VCaP (cell line): ENCODE data around the gene RER1.

Source experiments
- H3K27ac ChIP-seq: fragments of 450-650 bp; 2 replicates; pipeline ENCODE4 v1.5.1; 2017
- TF ChIP-seq, protein P1 (sequence below): fragments of 450-650 bp; conservative IDR thresholded peaks from 2 replicates; pipeline ENCODE4 v1.5.1; 2017; ENCODE audit warnings: mild to moderate bottlenecking, moderate library complexity

The RER1 gene

DNA sequence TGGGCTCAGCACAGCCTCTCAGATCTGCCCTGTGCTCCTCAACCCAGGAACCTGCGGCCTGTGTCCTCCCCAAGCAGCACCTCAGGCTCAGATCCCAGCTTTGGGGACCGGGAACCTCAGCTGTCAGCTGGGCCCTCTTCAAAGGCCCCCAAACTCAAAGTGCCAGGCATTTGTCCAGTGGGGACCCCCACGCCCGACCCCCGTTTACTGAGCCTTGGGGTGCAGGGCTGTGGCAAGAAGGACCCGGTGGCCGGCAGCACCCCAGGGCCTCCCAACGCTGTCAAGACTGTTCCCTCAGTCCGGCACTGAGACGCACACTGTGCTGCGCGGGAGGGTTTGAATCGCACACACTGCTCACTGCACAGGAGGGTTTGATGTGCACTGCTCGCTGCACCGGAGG, 35.2 kb upstream of the RER1 start:
- no peak overlapping the region for H3K27ac ChIP-seq
- TF ChIP-seq, protein P1, sequence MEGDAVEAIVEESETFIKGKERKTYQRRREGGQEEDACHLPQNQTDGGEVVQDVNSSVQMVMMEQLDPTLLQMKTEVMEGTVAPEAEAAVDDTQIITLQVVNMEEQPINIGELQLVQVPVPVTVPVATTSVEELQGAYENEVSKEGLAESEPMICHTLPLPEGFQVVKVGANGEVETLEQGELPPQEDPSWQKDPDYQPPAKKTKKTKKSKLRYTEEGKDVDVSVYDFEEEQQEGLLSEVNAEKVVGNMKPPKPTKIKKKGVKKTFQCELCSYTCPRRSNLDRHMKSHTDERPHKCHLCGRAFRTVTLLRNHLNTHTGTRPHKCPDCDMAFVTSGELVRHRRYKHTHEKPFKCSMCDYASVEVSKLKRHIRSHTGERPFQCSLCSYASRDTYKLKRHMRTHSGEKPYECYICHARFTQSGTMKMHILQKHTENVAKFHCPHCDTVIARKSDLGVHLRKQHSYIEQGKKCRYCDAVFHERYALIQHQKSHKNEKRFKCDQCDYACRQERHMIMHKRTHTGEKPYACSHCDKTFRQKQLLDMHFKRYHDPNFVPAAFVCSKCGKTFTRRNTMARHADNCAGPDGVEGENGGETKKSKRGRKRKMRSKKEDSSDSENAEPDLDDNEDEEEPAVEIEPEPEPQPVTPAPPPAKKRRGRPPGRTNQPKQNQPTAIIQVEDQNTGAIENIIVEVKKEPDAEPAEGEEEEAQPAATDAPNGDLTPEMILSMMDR = no peak

- TF ChIP-seq, protein P1 = no peak
- no peak overlapping the region for H3K27ac ChIP-seq
Measured at GRCh38 chr1:2356911-2357845, 34.5 kb upstream of the RER1 start.

GRCh38 chr1:2358072-2358471, 33.6 kb upstream of the RER1 start:
- H3K27ac ChIP-seq = no peak overlapping the region
- TF ChIP-seq, protein P1 = no peak

DNA sequence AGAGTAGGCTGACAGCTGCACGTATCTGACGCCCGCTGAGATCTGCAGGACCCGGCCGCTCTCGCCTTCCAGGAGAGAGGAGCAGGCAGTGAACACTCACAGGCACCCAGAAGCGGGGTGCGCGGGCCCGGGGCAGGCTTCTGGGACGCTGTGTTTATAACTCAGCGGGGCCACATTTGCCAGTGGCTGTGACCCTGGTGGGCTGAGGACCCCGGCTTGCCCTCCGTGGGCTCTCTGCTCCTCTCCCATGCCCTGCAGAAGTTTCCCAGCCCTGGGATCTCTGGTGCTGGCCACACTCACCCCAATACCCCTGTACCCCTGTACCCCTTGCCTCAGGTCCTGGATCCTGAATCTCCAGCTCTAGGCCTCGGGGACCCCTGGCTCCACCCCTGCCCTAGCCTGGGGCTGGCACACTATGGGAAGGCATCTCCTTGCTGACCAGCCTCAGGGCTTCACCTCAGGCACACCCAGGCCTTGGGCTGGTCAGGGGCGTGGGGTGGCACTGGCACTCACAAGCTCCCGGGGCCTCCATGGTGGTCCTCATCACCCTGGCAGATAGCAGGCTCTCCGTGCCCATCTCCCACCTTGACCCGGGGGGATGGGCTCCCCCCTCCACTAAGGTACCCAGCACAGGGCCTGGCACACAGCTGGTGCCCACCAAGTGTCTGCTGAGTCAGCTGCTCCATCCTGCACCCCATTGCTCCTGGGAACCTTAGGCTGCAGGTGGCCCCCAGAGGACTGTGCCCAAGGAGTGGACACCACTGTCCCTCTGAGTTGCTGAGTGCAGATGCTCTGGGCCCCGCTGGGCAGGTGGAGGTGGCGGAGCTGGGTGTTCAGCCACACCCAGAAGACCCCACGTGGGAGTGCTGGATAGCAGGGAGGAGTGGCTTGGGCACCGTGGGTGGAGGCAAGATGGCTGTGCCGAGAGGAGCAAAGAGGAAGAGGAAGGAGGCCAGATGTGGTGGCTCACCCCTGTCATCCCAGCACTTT, 32.7 kb upstream of the RER1 start:
- no peak overlapping the region for H3K27ac ChIP-seq
- TF ChIP-seq, protein P1 = no peak

- H3K27ac ChIP-seq = peak overlapping the region; percentile 8; the same call in 1 of the 2 replicates
- TF ChIP-seq, protein P1 = no peak
Measured at GRCh38 chr1:2360588-2361364, 30.9 kb upstream of the RER1 start.

- no peak overlapping the region for H3K27ac ChIP-seq
- TF ChIP-seq, protein P1 = no peak
Measured at GRCh38 chr1:2363847-2364513, 27.7 kb upstream of the RER1 start.
